HuH-7.5 (cell line): ENCODE results near the gene RETREG1.
A peak's percentile ranks its signal among the peaks of the same experiment; 100 is the strongest.

Source experiments
- DNase-seq: peaks from one replicate; pipeline ENCODE4 v3.0.0; 2011; ENCODE audit warnings: low spot score

The RETREG1 gene

GRCh38 chr5:16528382-16529110 is 88.3 kb downstream of the RETREG1 start:
- DNase-seq: no peak

DNA sequence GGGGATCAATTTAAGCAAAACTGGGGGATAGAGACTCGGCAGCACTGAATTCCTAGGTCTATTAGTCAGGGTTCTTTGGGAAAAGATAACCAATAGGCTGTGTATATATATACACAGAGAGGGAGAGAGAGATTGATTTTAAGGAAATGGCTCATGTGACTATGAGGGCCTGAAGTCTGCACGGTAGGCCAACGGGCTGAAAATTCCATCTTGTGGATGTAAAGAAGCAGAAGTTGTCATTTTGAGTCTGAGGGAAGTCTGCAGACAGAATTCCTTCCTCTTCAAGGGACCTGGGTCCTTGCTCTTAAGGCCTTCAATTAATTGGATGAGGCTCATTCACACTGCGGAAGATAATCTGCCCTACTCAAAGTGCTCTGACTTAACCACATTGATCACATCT is 91.1 kb downstream of the RETREG1 start:
- DNase-seq: no peak

GRCh38 chr5:16524286-16524685 is 92.5 kb downstream of the RETREG1 start:
- no peak for DNase-seq

GRCh38 chr5:16521521-16522483 is 95.0 kb downstream of the RETREG1 start:
- peak; percentile 39 for DNase-seq

GRCh38 chr5:16520841-16521240 is 96.0 kb downstream of the RETREG1 start:
- DNase-seq: no peak

GRCh38 chr5:16519435-16519834 is 97.4 kb downstream of the RETREG1 start:
- DNase-seq: no peak

DNA sequence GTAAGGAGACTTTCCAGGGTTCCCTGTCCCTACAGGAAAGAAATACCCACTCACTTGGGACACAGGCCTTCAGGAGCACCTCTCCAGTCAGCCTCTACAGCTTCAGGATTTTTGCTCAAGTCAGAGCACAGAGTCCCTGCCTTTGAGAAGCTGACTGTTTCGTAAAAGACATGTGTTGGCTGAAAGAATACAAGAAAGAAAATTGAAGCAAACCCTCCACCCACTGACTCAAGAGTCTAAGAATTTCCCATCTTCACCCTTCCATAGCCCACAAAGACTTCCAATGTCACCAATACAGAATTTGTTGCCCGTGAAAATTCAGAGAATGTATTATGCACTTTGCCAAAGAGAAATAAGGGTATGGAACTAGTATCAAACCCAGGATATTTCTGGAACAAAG is 98.2 kb downstream of the RETREG1 start:
- no peak for DNase-seq

DNA sequence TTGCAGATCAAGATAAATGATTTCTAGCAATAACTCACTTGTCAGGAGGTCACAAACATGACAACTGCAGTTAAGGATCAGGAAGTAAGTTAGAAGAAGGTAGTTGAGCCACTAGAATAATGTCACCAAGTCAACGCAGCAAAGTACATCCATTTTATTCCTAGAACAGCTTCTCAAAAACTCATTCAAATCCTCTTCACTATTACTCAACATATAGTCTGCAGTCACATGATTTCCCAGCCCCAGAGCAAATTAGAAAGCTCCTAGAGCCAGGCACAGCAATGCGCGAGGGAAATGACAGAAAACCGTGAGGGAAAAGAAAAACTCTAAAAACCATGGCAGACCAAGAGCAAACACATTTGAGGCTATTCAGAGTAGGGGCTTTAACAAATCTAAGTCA is 101.3 kb downstream of the RETREG1 start:
- DNase-seq: no peak

DNA sequence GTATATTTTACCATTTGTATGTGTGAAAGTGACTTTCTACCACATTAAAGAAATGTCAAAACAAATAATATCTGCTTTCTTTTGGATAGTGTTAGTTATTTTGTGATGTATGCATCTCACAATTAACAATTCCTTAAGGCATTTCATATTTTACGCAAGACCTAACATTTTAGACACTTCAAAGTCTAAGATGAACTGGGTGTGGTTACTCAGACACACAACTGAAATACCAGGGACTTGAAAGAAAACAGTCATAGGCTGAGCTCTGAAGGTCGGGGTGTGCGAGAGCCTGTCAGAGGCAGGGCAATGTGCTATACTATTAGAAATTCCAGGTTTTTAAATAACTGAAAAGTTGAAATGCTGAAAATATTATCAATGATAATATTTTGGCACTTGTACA is 106.7 kb downstream of the RETREG1 start:
- no peak for DNase-seq

GRCh38 chr5:16508730-16509531 is 107.9 kb downstream of the RETREG1 start:
- DNase-seq: no peak

- DNase-seq: no peak
These were observed 109.1 kb downstream of the RETREG1 start for GRCh38 chr5:16507716-16508115.

- DNase-seq: no peak
These were observed 110.9 kb downstream of the RETREG1 start for GRCh38 chr5:16505904-16506303.

DNA sequence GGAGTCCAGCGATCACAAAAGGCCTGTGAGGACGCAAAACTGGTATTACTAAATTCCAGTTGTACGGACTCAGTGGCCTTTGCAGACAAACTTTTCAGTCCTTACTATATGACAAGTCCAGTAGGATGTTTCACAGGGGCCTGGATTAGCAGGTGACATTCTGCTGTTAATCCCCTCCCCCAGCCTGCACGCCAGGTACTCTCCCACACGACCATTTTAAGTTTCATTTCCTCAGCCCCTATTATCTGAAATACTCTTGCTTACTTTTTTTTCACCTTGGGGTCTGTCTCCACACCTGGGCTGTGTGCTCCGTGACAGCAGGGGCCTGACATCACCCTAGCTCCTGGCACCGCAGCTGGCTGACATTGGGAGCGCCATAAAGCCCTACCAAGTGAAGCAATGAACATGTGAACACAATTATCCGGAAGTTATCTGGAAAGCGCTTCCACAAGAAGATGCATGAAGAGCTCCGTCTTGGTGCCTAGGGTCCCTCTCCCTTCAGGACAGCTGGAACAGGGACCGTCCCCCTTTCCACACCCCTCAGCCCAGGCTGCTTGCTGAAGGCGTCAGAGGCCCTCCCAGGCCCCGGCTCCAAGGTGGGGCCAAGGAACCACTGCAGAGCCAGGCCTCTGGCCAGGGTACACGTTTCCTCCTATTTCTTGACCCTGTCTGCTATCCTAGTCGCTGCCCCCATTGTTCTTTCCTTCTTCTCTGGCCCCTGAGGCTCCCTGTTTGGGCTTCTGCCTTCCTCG is 111.5 kb downstream of the RETREG1 start:
- no peak for DNase-seq

GRCh38 chr5:16504571-16504970 is 112.2 kb downstream of the RETREG1 start:
- no peak for DNase-seq

GRCh38 chr5:16502866-16503265 is 113.9 kb downstream of the RETREG1 start:
- no peak for DNase-seq

GRCh38 chr5:16500024-16500423 is 116.8 kb downstream of the RETREG1 start:
- no peak for DNase-seq

DNA sequence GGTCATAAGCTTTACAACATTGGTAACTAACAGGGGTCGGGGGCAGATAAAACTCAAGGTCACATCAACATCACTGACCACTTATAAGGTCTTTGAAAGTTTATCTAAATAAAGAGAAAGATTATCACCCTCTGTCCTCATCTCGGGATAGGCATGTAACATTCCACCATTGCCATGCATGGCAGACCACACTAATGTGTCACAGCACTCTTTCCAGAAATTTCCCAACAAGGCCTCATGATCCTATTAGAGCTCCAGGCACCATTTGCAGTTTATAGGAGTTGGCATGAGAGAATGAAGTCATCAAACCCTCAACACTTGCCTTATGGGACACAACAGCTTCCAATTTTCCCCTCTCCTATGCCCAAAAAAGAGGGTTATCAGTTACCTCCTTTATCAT is 119.3 kb downstream of the RETREG1 start:
- DNase-seq: no peak

GRCh38 chr5:16493261-16493660 is 123.5 kb downstream of the RETREG1 start:
- no peak for DNase-seq

DNA sequence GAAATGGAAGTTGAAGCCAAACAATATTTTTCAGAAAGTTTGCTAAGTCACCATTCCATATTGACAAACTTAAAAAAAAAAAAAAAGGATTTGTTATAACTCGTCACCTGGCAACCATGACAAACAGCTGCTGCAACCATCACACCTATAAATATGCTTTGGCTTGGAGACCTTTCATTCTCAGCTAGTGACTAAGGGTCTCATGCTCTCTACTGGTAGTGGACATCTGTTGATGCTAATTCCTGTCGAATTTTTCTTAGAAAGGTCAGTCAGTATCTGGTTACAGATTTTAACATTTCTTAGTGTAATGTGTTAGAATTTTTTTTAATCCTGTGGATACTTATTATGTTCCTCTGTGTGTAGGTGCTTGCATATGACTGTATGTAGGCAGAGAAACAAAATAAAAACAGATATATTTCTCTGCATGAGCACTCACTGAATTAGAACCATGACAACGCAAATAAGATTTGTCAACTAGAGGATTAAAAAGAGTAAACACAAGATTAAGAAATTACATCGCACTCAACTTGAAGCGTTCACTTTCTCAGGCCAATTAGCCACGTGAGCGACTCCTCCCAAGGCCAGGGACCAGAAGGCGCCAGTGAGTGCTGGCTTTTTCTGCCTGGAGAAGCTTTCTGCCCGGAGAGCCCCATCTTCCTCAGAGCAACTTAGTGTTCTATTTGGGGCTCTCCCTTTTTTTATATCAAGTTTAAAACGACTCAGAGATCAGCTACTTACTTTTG is 124.2 kb downstream of the RETREG1 start:
- no peak for DNase-seq

- no peak for DNase-seq
These were observed 125.9 kb downstream of the RETREG1 start for GRCh38 chr5:16490911-16491310.

DNA sequence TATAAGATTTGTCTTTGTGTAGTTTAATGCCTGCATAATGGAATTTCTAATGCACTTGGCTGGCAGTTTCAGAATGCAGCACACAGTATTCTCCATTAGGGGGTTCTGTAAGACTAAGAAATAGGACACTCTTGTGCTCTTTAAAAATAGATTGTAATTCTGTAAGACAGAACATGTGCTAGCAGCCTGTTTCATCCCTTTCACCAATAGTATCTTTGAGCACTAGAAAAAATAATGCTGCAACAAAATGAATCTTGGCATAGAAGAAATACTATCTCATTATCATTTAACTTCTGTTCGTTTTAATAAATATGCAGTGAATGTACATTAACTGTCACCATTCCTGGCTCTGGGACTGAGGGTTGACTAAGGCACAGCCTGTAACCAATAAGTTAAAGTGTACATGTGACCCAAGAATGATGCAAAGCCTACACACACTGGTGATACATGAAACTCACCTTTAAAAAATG is 127.4 kb downstream of the RETREG1 start:
- no peak for DNase-seq
